Mucosa of descending colon (tissue), 3 donors: ENCODE results near the gene SENP7. TPM values are rescaled to one million over a fixed set of nuclear protein-coding genes. Genes with fewer than 3 reads are reported as not detected.

Source experiments
- ATAC-seq: fragments of 200-7000 bp; cut with Tn5 transposase; one replicate; pipeline ENCODE4 v1.9.1; 2020; ENCODE audit warnings: mild to moderate bottlenecking, moderate library complexity
- DNase-seq, 3 donors: peaks; one replicate each; pipeline ENCODE4 v3.0.0-alpha.2; 2020
- H3K36me3 ChIP-seq: fragments of 200-600 bp; one replicate; pipeline ENCODE4 v1.8.0; 2021; ENCODE audit warnings: low read depth, mild to moderate bottlenecking
- H3K4me1 ChIP-seq: fragments of 200-600 bp; one replicate; pipeline ENCODE4 v1.8.0; 2021; ENCODE audit warnings: low read depth, mild to moderate bottlenecking
- H3K4me3 ChIP-seq: fragments of 200-600 bp; one replicate; pipeline ENCODE4 v1.8.0; 2021; ENCODE audit warnings: mild to moderate bottlenecking
- H3K9me3 ChIP-seq: fragments of 200-600 bp; one replicate; pipeline ENCODE4 v1.8.0; 2021; ENCODE audit warnings: mild to moderate bottlenecking
- intact Hi-C, 2 donors: fragments of 100-400 bp; cut with DNase I in 1 of 2; cut with micrococcal nuclease in 1 of 2; formaldehyde crosslinking; loops; one replicate each; pipeline versions ENCODE4 v1.11.0 to v1.11.1; 2022; cut with DNase I, micrococcal nuclease
- total RNA-seq, 3 donors: library from RNA; stranded (reverse); fragmentation: NEBNext Ultra II Directional in 2 of 3; extraction: Animal tissue kit (Norgen Biotek cat#: 25700) in 2 of 3; gene quantifications; one replicate each; pipeline versions ENCODE4 v1.2.1 to v1.2.4, GENCODE V29; 2021 to 2023
- TF ChIP-seq, protein P1 (sequence below): fragments of 200-600 bp; IDR thresholded peaks from one replicate; pipeline ENCODE4 v1.8.0; 2022; ENCODE audit warnings: antibody characterized with exemption, mild to moderate bottlenecking
- donor health status: DM: no; HTN: no; CAD: no; lungs with moderate emphysema.
- donor health status: DM: no; HTN: no; CAD: no.
- donor health status: DM: no; HTN: yes; CAD: no.

Gene SENP7
- total RNA-seq, 3 donors from 2014 or later, result 9.1 to 17.7 (median 12.4) TPM

DNA sequence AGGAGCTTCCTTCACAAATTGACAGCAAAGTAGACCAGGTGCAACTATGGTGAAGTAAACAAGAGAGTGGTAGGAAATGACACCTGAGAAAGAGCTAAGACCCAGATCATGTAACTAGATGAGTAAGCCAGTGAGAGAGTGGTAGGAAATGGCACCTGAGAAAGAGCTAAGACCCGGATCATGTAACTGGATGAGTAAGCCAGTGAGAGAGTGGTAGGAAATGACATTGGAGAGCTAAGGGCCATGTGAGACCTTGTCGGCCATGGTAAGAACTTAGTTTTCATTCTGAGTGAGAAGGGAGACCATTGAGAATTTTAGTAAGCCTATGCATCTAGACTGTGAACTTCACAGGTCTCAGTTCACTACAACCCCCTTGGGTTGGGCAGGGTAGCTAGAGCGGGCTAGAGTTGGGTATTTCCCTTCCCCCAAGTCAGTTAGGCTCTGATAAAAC, 5.4 kb upstream of the SENP7 start:
- intact Hi-C loops, result no loop called here
- Histone ChIP-seq H3K36me3 (no peaks in the 10 kb centered on the region), H3K9me3 (no peaks in the 10 kb centered on the region), H3K4me1 (peaks cover 4% of the 10 kb centered on the region), H3K4me3 (no peak overlapping the region)
- DNase-seq (no peak), ATAC-seq (peak; percentile 82)
- TF ChIP-seq, protein P1, sequence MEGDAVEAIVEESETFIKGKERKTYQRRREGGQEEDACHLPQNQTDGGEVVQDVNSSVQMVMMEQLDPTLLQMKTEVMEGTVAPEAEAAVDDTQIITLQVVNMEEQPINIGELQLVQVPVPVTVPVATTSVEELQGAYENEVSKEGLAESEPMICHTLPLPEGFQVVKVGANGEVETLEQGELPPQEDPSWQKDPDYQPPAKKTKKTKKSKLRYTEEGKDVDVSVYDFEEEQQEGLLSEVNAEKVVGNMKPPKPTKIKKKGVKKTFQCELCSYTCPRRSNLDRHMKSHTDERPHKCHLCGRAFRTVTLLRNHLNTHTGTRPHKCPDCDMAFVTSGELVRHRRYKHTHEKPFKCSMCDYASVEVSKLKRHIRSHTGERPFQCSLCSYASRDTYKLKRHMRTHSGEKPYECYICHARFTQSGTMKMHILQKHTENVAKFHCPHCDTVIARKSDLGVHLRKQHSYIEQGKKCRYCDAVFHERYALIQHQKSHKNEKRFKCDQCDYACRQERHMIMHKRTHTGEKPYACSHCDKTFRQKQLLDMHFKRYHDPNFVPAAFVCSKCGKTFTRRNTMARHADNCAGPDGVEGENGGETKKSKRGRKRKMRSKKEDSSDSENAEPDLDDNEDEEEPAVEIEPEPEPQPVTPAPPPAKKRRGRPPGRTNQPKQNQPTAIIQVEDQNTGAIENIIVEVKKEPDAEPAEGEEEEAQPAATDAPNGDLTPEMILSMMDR, result no peak

- ATAC-seq, result peak; percentile 50
- H3K36me3 ChIP-seq, result no peaks in the 10 kb centered on the region
- DNase-seq, result no peak
- H3K4me3 ChIP-seq, result peak overlapping the region; percentile 79
- TF ChIP-seq, protein P1, result no peak
- intact Hi-C loops, result no loop called here
- peaks cover 8% of the 10 kb centered on the region for H3K4me1 ChIP-seq
- no peaks in the 10 kb centered on the region for H3K9me3 ChIP-seq
Observed at GRCh38 chr3:101513419-101513986, 491 bp upstream of the SENP7 start.

DNA sequence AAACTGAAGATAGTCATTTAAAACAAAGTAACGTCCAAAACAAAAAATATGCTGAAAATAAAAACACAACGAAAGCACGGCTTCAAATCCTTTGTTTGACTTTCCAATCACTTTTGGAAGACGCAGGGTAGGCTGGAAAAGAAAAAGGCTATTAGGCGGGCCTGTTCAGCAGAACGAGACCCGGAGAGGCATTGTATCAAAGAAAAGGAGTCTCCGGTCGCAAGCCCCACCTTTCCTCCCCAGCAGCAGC, 691 bp downstream of the SENP7 start:
- Histone ChIP-seq H3K9me3 (no peaks in the 10 kb centered on the region), H3K36me3 (no peaks in the 10 kb centered on the region), H3K4me1 (peaks cover 8% of the 10 kb centered on the region), H3K4me3 (peak overlapping the region; percentile 79)
- TF ChIP-seq, protein P1, result no peak
- DNase-seq (no peak), ATAC-seq (no peak)
- intact Hi-C loops, result no loop called here

DNA sequence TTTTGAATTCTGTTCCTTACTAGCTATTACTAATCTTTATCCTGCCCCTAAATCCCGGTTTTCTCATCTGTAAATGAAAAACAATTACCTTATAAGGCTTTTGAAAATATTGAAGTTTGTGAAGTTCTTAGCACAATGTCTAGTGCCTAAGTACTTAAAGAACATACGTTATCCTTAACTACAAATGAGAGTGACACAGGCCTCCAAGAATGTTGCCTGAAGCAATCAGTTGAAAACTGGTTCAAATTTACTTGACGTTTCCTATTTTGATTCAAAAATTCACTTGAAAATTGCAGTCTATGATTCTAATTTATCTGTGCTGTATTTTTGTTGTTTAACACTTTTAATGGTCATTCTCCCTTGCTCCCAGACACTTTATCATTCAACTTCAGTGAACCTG, 3.2 kb downstream of the SENP7 start:
- no peaks in the 10 kb centered on the region for H3K9me3 ChIP-seq
- H3K36me3 ChIP-seq, result no peaks in the 10 kb centered on the region
- no peak for ATAC-seq
- intact Hi-C loops, result no loop called here
- H3K4me3 ChIP-seq, result no peak overlapping the region
- H3K4me1 ChIP-seq, result peaks cover 8% of the 10 kb centered on the region
- TF ChIP-seq, protein P1, result no peak
- DNase-seq, result no peak

GRCh38 chr3:101509281-101509680, 3.7 kb downstream of the SENP7 start:
- Histone ChIP-seq H3K9me3 (no peaks in the 10 kb centered on the region), H3K4me3 (no peak overlapping the region), H3K36me3 (no peaks in the 10 kb centered on the region), H3K4me1 (peaks cover 8% of the 10 kb centered on the region)
- TF ChIP-seq, protein P1, result no peak
- intact Hi-C loops, result no loop called here
- DNase-seq, result no peak
- no peak for ATAC-seq

DNA sequence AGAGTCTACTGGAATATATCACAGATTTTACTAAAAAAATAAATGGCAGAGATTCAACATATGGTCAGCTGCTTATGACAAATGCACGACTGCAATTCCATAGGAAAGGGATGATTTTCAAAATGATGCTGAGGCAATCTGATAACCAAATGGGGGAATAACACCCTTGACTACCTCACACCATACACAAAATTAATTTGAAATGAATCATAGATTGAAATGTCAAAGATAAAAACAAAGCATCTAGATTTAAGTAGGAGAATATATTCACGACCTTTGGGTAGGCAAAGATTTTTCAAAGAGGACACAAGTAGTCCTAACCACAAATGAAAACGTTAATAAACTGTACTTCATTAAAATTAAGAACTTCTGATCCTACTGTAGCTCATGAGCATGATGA, 11.2 kb downstream of the SENP7 start:
- Histone ChIP-seq H3K9me3 (no peaks in the 10 kb centered on the region), H3K36me3 (no peaks in the 10 kb centered on the region), H3K4me3 (no peak overlapping the region), H3K4me1 (no peaks in the 10 kb centered on the region)
- no peak for DNase-seq
- ATAC-seq, result no peak
- intact Hi-C loops, result no loop called here
- TF ChIP-seq, protein P1, result no peak
